Natural killer cell (primary cell): Measurements from ENCODE around the gene COL1A2. TPM values are rescaled to one million over a fixed set of nuclear protein-coding genes. Genes with fewer than 3 reads are reported as not detected.

Source experiments
- ATAC-seq, 3 donors: fragments of 150-1000 bp in 2 of 3; fragments of 200-7000 bp in 1 of 3; cut with Tn5 transposase; 1 replicate in 1 of 3; 2 replicates in 2 of 3; pipeline ENCODE4 v1.10.0; 2021; ENCODE audit warnings: mild to moderate bottlenecking in 2 of 3, moderate library complexity in 2 of 3
- DNase-seq, 2 donors: peaks; one replicate each; pipeline versions ENCODE4 v3.0.0 to v3.0.0-alpha.2; 2013 to 2021; ENCODE audit warnings: mixed read lengths in 1 of 2
- H3K27ac ChIP-seq: one replicate; pipeline ENCODE4 v1.5.1; 2013; ENCODE audit warnings: mild to moderate bottlenecking, low read length
- H3K27me3 ChIP-seq: one replicate; pipeline ENCODE4 v1.6.1; 2013; ENCODE audit warnings: low read length; ENCODE audit not compliant: control insufficient read depth, insufficient read depth
- H3K36me3 ChIP-seq: one replicate; pipeline ENCODE4 v1.6.1; 2013; ENCODE audit warnings: low read length; ENCODE audit not compliant: control insufficient read depth, insufficient read depth
- H3K4me1 ChIP-seq: one replicate; pipeline ENCODE4 v1.6.1; 2013; ENCODE audit warnings: low read length; ENCODE audit not compliant: control insufficient read depth, insufficient read depth
- H3K4me3 ChIP-seq: one replicate; pipeline ENCODE4 v1.5.1; 2013; ENCODE audit warnings: low read length
- H3K9me3 ChIP-seq: one replicate; pipeline ENCODE4 v1.6.1; 2013; ENCODE audit warnings: low read length; ENCODE audit not compliant: control insufficient read depth, insufficient read depth
- H3K27ac Mint-ChIP-seq, 2 donors: one replicate each; pipeline ENCODE4 v1.8.0; 2022; ENCODE audit warnings: mild to moderate bottlenecking in 2 of 2, mixed read lengths in 2 of 2, moderate library complexity in 1 of 2
- H3K27me3 Mint-ChIP-seq, 2 donors: one replicate each; pipeline ENCODE4 v1.8.0; 2022; ENCODE audit warnings: low read depth in 2 of 2, mixed read lengths in 2 of 2
- H3K36me3 Mint-ChIP-seq: one replicate; pipeline ENCODE4 v1.8.0; 2022; ENCODE audit warnings: mixed read lengths
- H3K4me1 Mint-ChIP-seq, 2 donors: one replicate each; pipeline ENCODE4 v1.8.0; 2022; ENCODE audit warnings: mixed read lengths in 2 of 2
- H3K4me3 Mint-ChIP-seq: one replicate; pipeline ENCODE4 v1.8.0; 2022; ENCODE audit warnings: mild to moderate bottlenecking, moderate library complexity, mixed read lengths
- H3K9me3 Mint-ChIP-seq, 2 donors: one replicate each; pipeline ENCODE4 v1.8.0; 2022; ENCODE audit warnings: mixed read lengths in 2 of 2
- WGBS: methylation state at CpG from one replicate; pipeline ENCODE4 v1.1.7; 2013; ENCODE audit warnings: missing lambda C conversion rate; ENCODE audit not compliant: insufficient coverage; 5-methylcytosine and 5-hydroxymethylcytosine counted together
- intact Hi-C: fragments of 100-400 bp; cut with micrococcal nuclease; formaldehyde crosslinking; loops from one replicate; pipeline ENCODE4 v1.14.2; 2022
- total RNA-seq, 4 donors: library from RNA; stranded (reverse); fragments of 120-200 nt in 1 of 4; gene quantifications; one replicate each; pipeline versions ENCODE4 v1.2.3 to v1.2.4, GENCODE V29; 2013 to 2022
- TF ChIP-seq, protein P1 (sequence below): fragments of 200-600 bp; IDR thresholded peaks from one replicate; pipeline ENCODE4 v1.8.0; 2022; ENCODE audit warnings: antibody characterized with exemption

COL1A2 gene
- total RNA-seq, 3 donors from 2014 or later (not counting 1 experiment from before 2014, with no cell fraction given): not detected

DNA sequence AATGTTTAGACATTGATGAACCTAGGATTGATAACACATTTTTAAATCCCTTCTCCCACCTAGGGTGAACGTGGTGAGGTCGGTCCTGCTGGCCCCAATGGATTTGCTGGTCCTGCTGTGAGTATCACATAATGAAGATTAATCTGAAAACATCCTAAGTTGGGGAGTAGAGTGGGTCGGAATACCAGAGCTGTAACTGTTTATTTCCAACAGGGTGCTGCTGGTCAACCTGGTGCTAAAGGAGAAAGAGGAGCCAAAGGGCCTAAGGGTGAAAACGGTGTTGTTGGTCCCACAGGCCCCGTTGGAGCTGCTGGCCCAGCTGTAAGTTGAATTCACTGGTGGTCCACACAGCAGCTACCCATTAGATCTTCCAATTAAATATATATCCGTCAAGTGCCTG lies 25.6 kb downstream of the COL1A2 start:
- Histone ChIP-seq H3K27ac (no peak overlapping the region), H3K36me3 (no peaks in the 10 kb centered on the region), H3K9me3 (no peaks in the 10 kb centered on the region), H3K4me3 (no peak overlapping the region), H3K27me3 (peaks cover 3% of the 10 kb centered on the region), H3K4me1 (no peaks in the 10 kb centered on the region)
- no peaks in the 10 kb centered on the region for H3K9me3 Mint-ChIP-seq
- H3K27ac Mint-ChIP-seq: no peak overlapping the region
- no peaks in the 10 kb centered on the region for H3K36me3 Mint-ChIP-seq
- no peak overlapping the region for H3K4me3 Mint-ChIP-seq
- TF ChIP-seq, protein P1, sequence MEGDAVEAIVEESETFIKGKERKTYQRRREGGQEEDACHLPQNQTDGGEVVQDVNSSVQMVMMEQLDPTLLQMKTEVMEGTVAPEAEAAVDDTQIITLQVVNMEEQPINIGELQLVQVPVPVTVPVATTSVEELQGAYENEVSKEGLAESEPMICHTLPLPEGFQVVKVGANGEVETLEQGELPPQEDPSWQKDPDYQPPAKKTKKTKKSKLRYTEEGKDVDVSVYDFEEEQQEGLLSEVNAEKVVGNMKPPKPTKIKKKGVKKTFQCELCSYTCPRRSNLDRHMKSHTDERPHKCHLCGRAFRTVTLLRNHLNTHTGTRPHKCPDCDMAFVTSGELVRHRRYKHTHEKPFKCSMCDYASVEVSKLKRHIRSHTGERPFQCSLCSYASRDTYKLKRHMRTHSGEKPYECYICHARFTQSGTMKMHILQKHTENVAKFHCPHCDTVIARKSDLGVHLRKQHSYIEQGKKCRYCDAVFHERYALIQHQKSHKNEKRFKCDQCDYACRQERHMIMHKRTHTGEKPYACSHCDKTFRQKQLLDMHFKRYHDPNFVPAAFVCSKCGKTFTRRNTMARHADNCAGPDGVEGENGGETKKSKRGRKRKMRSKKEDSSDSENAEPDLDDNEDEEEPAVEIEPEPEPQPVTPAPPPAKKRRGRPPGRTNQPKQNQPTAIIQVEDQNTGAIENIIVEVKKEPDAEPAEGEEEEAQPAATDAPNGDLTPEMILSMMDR: no peak
- DNase-seq: no peak
- no peak for ATAC-seq
- intact Hi-C loops: no loop called here
- H3K4me1 Mint-ChIP-seq: no peaks in the 10 kb centered on the region
- WGBS: 73% methylated on average over 4 of the region's 6 CpGs
- peaks cover 11 to 17% of the 10 kb centered on the region in 2 donors for H3K27me3 Mint-ChIP-seq

DNA sequence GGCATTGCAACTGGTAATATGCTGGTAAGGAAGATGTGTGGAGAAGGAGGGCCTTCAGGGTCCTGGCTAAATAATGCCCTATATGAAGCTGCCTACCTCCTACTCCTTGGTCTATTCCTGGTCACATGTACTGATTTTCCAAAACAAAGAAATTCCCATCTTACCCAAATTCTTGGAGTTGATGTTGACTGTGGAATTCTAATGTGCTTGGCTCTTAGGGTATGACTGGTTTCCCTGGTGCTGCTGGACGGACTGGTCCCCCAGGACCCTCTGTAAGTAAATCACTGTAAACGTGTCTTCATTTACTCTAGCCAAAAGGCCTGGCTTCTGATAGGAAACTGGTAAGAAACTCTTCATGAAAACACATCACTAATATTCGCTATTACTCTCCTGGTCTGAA lies 27.0 kb downstream of the COL1A2 start:
- Histone ChIP-seq H3K27ac (no peak overlapping the region), H3K4me3 (no peak overlapping the region), H3K27me3 (peaks cover 3% of the 10 kb centered on the region), H3K9me3 (no peaks in the 10 kb centered on the region), H3K4me1 (no peaks in the 10 kb centered on the region), H3K36me3 (no peaks in the 10 kb centered on the region)
- peaks cover 11 to 12% of the 10 kb centered on the region in 2 donors for H3K27me3 Mint-ChIP-seq
- intact Hi-C loops: no loop called here
- no peak for DNase-seq
- no peaks in the 10 kb centered on the region for H3K36me3 Mint-ChIP-seq
- no peaks in the 10 kb centered on the region for H3K9me3 Mint-ChIP-seq
- H3K4me1 Mint-ChIP-seq: no peaks in the 10 kb centered on the region
- no peak overlapping the region for H3K4me3 Mint-ChIP-seq
- TF ChIP-seq, protein P1: no peak
- no peak for ATAC-seq
- 92% methylated on average over 3 of the region's 3 CpGs for WGBS
- H3K27ac Mint-ChIP-seq: no peak overlapping the region

DNA sequence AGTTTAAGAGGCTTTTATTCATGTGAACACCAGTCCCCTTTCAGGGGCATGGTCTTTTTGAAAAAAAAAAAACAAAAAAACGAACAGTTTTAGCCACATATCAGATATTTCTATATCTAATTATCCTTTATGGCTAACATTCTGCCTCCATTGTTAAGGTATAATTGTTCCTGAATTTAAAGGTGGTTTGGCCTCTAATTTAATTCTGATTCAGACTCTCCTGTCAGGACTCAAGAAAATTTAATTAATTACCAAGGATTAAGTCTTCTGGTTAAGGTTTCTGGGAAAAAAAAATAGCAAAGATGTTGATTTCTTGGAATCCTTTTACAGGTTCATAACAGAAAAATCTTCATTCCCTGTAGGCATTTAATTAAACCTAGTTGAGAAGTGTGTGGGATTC lies 27.4 kb downstream of the COL1A2 start:
- Mint-ChIP-seq H3K36me3 (no peaks in the 10 kb centered on the region), H3K9me3 (no peaks in the 10 kb centered on the region), H3K4me3 (no peak overlapping the region), H3K27me3 (peaks cover 11% of the 10 kb centered on the region in 2 donors), H3K4me1 (no peaks in the 10 kb centered on the region), H3K27ac (no peak overlapping the region)
- TF ChIP-seq, protein P1: no peak
- Histone ChIP-seq H3K9me3 (no peaks in the 10 kb centered on the region), H3K27me3 (peaks cover 3% of the 10 kb centered on the region), H3K4me1 (no peaks in the 10 kb centered on the region), H3K4me3 (no peak overlapping the region), H3K27ac (no peak overlapping the region), H3K36me3 (no peaks in the 10 kb centered on the region)
- intact Hi-C loops: no loop called here
- WGBS: no CpG with 5 or more reads among the region's 1 CpG
- ATAC-seq: no peak
- DNase-seq: no peak

DNA sequence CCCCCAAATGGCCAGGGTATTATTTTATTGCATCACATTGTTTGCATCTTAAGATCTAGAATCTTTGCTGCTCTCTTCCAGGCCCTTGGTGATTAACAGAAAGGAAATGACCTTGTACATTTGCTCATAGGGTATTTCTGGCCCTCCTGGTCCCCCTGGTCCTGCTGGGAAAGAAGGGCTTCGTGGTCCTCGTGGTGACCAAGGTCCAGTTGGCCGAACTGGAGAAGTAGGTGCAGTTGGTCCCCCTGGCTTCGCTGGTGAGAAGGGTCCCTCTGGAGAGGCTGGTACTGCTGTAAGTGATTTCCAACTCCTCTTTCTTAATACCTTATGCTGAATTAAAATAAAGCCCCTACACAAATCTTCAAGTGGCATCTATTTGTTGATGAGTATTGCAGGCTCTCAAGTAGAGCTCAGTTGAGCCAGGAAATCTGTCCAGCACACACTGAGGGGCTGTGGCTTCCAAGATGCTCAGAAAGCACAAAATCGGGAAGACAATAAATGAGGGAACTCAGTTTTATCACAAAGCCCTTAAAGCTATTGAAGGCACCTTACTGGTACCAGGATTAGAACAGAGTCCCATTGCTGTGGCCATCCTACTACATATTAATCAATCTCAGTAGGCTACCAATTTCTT lies 28.2 kb downstream of the COL1A2 start:
- Histone ChIP-seq H3K4me3 (no peak overlapping the region), H3K9me3 (no peaks in the 10 kb centered on the region), H3K36me3 (no peaks in the 10 kb centered on the region), H3K27ac (no peak overlapping the region), H3K27me3 (peaks cover 3% of the 10 kb centered on the region), H3K4me1 (no peaks in the 10 kb centered on the region)
- DNase-seq: no peak
- no peaks in the 10 kb centered on the region for H3K4me1 Mint-ChIP-seq
- 89% methylated on average over 3 of the region's 5 CpGs for whole genome bisulfite sequencing
- H3K4me3 Mint-ChIP-seq: no peak overlapping the region
- H3K27ac Mint-ChIP-seq: no peak overlapping the region
- TF ChIP-seq, protein P1: no peak
- H3K9me3 Mint-ChIP-seq: no peaks in the 10 kb centered on the region
- intact Hi-C loops: no loop called here
- peaks cover 8 to 11% of the 10 kb centered on the region in 2 donors for H3K27me3 Mint-ChIP-seq
- ATAC-seq: no peak
- no peaks in the 10 kb centered on the region for H3K36me3 Mint-ChIP-seq
